HEK293 (cell line): Measurements from ENCODE around the gene DEDD2.
A peak's percentile ranks its signal among the peaks of the same experiment; 100 is the strongest.

Experiments
- CTCF ChIA-PET: fragments of 350-600 bp; formaldehyde crosslinking; extraction: SDS; loops from one replicate; lab custom pipeline; 2021; ENCODE audit warnings: antibody characterized with exemption; lab: Yijun Ruan, JAX
- POLR2A ChIA-PET: fragments of 300-600 bp; formaldehyde crosslinking; extraction: SDS; loops from one replicate; lab custom pipeline; 2020; ENCODE audit warnings: antibody characterized with exemption, inconsistent platforms; lab: Yijun Ruan, JAX
- H3K27ac ChIP-seq: fragments of 200-500 bp; sonication (Bioruptor generic); 2 replicates; pipeline ENCODE4 v1.5.1; 2014; ENCODE audit warnings: low read depth, low read length, control low read depth, inconsistent platforms; ENCODE audit errors: extremely low read depth
- H3K36me3 ChIP-seq, 2 experiments: fragments of 200-500 bp in 1 of 2; sonication (Bioruptor generic) in 1 of 2; 1 replicate in 1 of 2; 2 replicates in 1 of 2; pipeline ENCODE4 v1.5.1; 2014 to 2017; ENCODE audit warnings: inconsistent platforms in 2 of 2, low read length in 2 of 2; ENCODE audit not compliant: control insufficient read depth in 2 of 2, insufficient read depth in 1 of 2
- H3K4me1 ChIP-seq: fragments of 200-500 bp; sonication (Bioruptor generic); 2 replicates; pipeline ENCODE4 v1.5.1; 2014; ENCODE audit warnings: mild to moderate bottlenecking, low read length, inconsistent platforms; ENCODE audit not compliant: control insufficient read depth, insufficient read depth
- H3K4me3 ChIP-seq: 2 replicates; pipeline ENCODE4 v1.5.1; 2011; ENCODE audit warnings: low read depth, mild to moderate bottlenecking, control low read depth, low read length, moderate library complexity
- H3K9me3 ChIP-seq: fragments of 200-500 bp; sonication (Bioruptor generic); 2 replicates; pipeline ENCODE4 v1.5.1; 2014; ENCODE audit warnings: low read depth, low read length, inconsistent platforms; ENCODE audit not compliant: control insufficient read depth, insufficient read depth
- ATF2 ChIP-seq: fragments of 450-650 bp; formaldehyde crosslinking; IDR thresholded peaks from 2 replicates; pipeline ENCODE4 v1.5.1; 2016; ENCODE audit warnings: missing biosample characterization, missing genetic modification characterization, low read depth
- FEZF1 ChIP-seq: fragments of 450-650 bp; formaldehyde crosslinking; IDR thresholded peaks from 2 replicates; pipeline ENCODE4 v1.5.1; 2016; ENCODE audit warnings: missing biosample characterization, missing genetic modification characterization
- GLIS2 ChIP-seq: fragments of 450-650 bp; formaldehyde crosslinking; IDR thresholded peaks from 2 replicates; pipeline ENCODE4 v1.5.1; 2016; ENCODE audit warnings: missing biosample characterization, missing genetic modification characterization
- KLF8 ChIP-seq: fragments of 450-650 bp; formaldehyde crosslinking; IDR thresholded peaks from 2 replicates; pipeline ENCODE4 v1.5.1; 2016; ENCODE audit warnings: missing biosample characterization, missing genetic modification characterization
- PATZ1 ChIP-seq: fragments of 450-650 bp; formaldehyde crosslinking; IDR thresholded peaks from 2 replicates; pipeline ENCODE4 v1.5.1; 2016; ENCODE audit warnings: missing biosample characterization, missing genetic modification characterization
- PRDM2 ChIP-seq: fragments of 450-650 bp; formaldehyde crosslinking; IDR thresholded peaks from 2 replicates; pipeline ENCODE4 v1.5.1; 2016; ENCODE audit warnings: missing biosample characterization, missing genetic modification characterization, borderline replicate concordance
- REST ChIP-seq: fragments of 450-650 bp; formaldehyde crosslinking; IDR thresholded peaks from 2 replicates; pipeline ENCODE4 v1.5.1; 2016; ENCODE audit warnings: missing biosample characterization, missing genetic modification characterization
- SCRT2 ChIP-seq: fragments of 450-650 bp; formaldehyde crosslinking; IDR thresholded peaks from 2 replicates; pipeline ENCODE4 v1.5.1; 2016; ENCODE audit warnings: missing biosample characterization, missing genetic modification characterization
- ZNF138 ChIP-seq: fragments of 450-650 bp; formaldehyde crosslinking; IDR thresholded peaks from 2 replicates; pipeline ENCODE4 v1.5.1; 2016; ENCODE audit warnings: missing biosample characterization, missing genetic modification characterization, borderline replicate concordance
- ZNF248 ChIP-seq: fragments of 450-650 bp; formaldehyde crosslinking; IDR thresholded peaks from 2 replicates; pipeline ENCODE4 v1.5.1; 2017; ENCODE audit warnings: missing biosample characterization, missing genetic modification characterization
- ZNF292 ChIP-seq: fragments of 450-650 bp; formaldehyde crosslinking; IDR thresholded peaks from 2 replicates; pipeline ENCODE4 v1.5.1; 2016; ENCODE audit warnings: low read depth, missing biosample characterization, missing genetic modification characterization, borderline replicate concordance
- ZNF335 ChIP-seq: fragments of 450-650 bp; formaldehyde crosslinking; conservative IDR thresholded peaks from 2 replicates; pipeline ENCODE4 v1.5.1; 2016; ENCODE audit warnings: missing biosample characterization, missing genetic modification characterization
- ZNF341 ChIP-seq: fragments of 450-650 bp; formaldehyde crosslinking; IDR thresholded peaks from 2 replicates; pipeline ENCODE4; 2016; ENCODE audit warnings: low read depth, missing biosample characterization, missing genetic modification characterization
- ZNF366 ChIP-seq: fragments of 450-650 bp; formaldehyde crosslinking; conservative IDR thresholded peaks from 2 replicates; pipeline ENCODE4 v1.5.1; 2016; ENCODE audit warnings: missing biosample characterization, missing genetic modification characterization
- ZNF513 ChIP-seq: fragments of 450-650 bp; IDR thresholded peaks from 2 replicates; pipeline ENCODE4 v1.5.1; 2018; ENCODE audit warnings: missing biosample characterization, missing genetic modification characterization
- ZNF558 ChIP-seq: fragments of 450-650 bp; formaldehyde crosslinking; IDR thresholded peaks from 2 replicates; pipeline ENCODE4 v1.5.1; 2016; ENCODE audit warnings: missing biosample characterization, missing genetic modification characterization
- ZNF664 ChIP-seq: fragments of 450-650 bp; formaldehyde crosslinking; IDR thresholded peaks from 2 replicates; pipeline ENCODE4 v1.5.1; 2016; ENCODE audit warnings: missing biosample characterization, missing genetic modification characterization
- ZNF707 ChIP-seq: fragments of 450-650 bp; formaldehyde crosslinking; IDR thresholded peaks from 2 replicates; pipeline ENCODE4 v1.5.1; 2016; ENCODE audit warnings: missing biosample characterization, missing genetic modification characterization
- ZNF791 ChIP-seq: fragments of 450-650 bp; formaldehyde crosslinking; IDR thresholded peaks from 2 replicates; pipeline ENCODE4 v1.5.1; 2016; ENCODE audit warnings: missing biosample characterization, missing genetic modification characterization
- ZNF843 ChIP-seq: fragments of 450-650 bp; formaldehyde crosslinking; IDR thresholded peaks from 2 replicates; pipeline ENCODE4 v1.5.1; 2016; ENCODE audit warnings: missing biosample characterization, missing genetic modification characterization

Gene DEDD2

GRCh38 chr19:42248270-42249148 is 31.0 kb upstream of the DEDD2 start:
- Histone ChIP-seq H3K9me3 (no peaks in the 10 kb centered on the region), H3K36me3 (peaks cover 11 to 23% of the 10 kb centered on the region in 2 experiments; a peak in 2 of 3 replicates), H3K27ac (no peak overlapping the region), H3K4me3 (no peak overlapping the region), H3K4me1 (peaks cover 31% of the 10 kb centered on the region)
- CTCF ChIA-PET: interaction anchor here (0.5 to 11.8 kb wide), 3 partner anchors 10 to 48 kb away, joined by 3 to 276 read pairs (median 4); no protein-coding TSS in a partner anchor
- no peak for TF ChIP-seq ZNF138 (tag by site-specific recombination)
- no peak for TF ChIP-seq ZNF707 (tag by site-specific recombination)
- TF ChIP-seq ZNF664 (tag by site-specific recombination): no peak
- TF ChIP-seq SCRT2: no peak
- no peak for TF ChIP-seq PRDM2 (tag by site-specific recombination)
- TF ChIP-seq ZNF558 (tag by site-specific recombination): no peak
- peak; percentile 60 for TF ChIP-seq PATZ1 (tag by site-specific recombination)
- no peak for TF ChIP-seq ZNF335 (tag by site-specific recombination)
- TF ChIP-seq ZNF791 (tag by site-specific recombination): no peak
- TF ChIP-seq ZNF341 (tag by site-specific recombination): no peak
- peak; percentile 48 for TF ChIP-seq GLIS2
- TF ChIP-seq ZNF292: no peak
- no peak for TF ChIP-seq ATF2 (tag by site-specific recombination)
- no peak for TF ChIP-seq ZNF843
- no peak for TF ChIP-seq FEZF1 (tag by site-specific recombination)
- no peak for TF ChIP-seq REST
- TF ChIP-seq ZNF513 (tag by site-specific recombination): peak; percentile 69
- TF ChIP-seq KLF8: 0 out of 2 replicates have a peak, but pooled peaks have one; percentile 6
- no peak for TF ChIP-seq ZNF366 (tag by site-specific recombination)
- no peak for TF ChIP-seq ZNF248
- POLR2A ChIA-PET: interaction anchor here (0.6 to 13.9 kb wide), 3 partner anchors 19 to 47 kb away, joined by 3 to 242 read pairs (median 4); no protein-coding TSS in a partner anchor
